WTC11 (cell line): ENCODE data around the gene DLGAP3. TPM values are rescaled to one million over a fixed set of nuclear protein-coding genes. Genes with fewer than 3 reads are reported as not detected.

Source experiments
- ATAC-seq: fragments of 200-7000 bp; cut with Tn5 transposase; 2 replicates; pipeline ENCODE4 v1.10.0; 2021; ENCODE audit warnings: mild to moderate bottlenecking, moderate library complexity
- CTCF ChIA-PET: fragments of 300-600 bp; sonication (Branson Sonifier 250); formaldehyde crosslinking; loops from one replicate; lab custom pipeline; 2021; ENCODE audit warnings: antibody characterized with exemption; lab: Charles Lee
- POLR2A ChIA-PET: fragments of 350-600 bp; sonication (Branson Sonifier 250); formaldehyde crosslinking; loops from one replicate; lab custom pipeline; 2021; ENCODE audit warnings: antibody characterized with exemption; lab: Charles Lee
- DNase-seq: peaks from one replicate; pipeline ENCODE4 v3.0.0; 2021; ENCODE audit warnings: low spot score
- H3K27ac Mint-ChIP-seq: 2 replicates; pipeline ENCODE4 v1.8.0; 2021; ENCODE audit warnings: mixed read lengths
- H3K27me3 Mint-ChIP-seq: 2 replicates; pipeline ENCODE4 v1.8.0; 2021; ENCODE audit warnings: low read depth, mild to moderate bottlenecking, moderate library complexity, mixed read lengths
- H3K36me3 Mint-ChIP-seq: 2 replicates; pipeline ENCODE4 v1.8.0; 2021; ENCODE audit warnings: mixed read lengths
- H3K4me1 Mint-ChIP-seq: 2 replicates; pipeline ENCODE4 v1.8.0; 2022; ENCODE audit warnings: mixed read lengths
- H3K4me3 Mint-ChIP-seq: 2 replicates; pipeline ENCODE4 v1.8.0; 2021; ENCODE audit warnings: mild to moderate bottlenecking, moderate library complexity, mixed read lengths
- H3K9me3 Mint-ChIP-seq: 2 replicates; pipeline ENCODE4 v1.8.0; 2021; ENCODE audit warnings: mixed read lengths
- ATF2 ChIP-seq: sonication (generic); formaldehyde crosslinking; IDR thresholded peaks from 2 replicates; pipeline ENCODE4 v1.8.1; 2022; ENCODE audit warnings: low read depth, missing genetic modification reagents, borderline replicate concordance
- CREM ChIP-seq: sonication (generic); formaldehyde crosslinking; IDR thresholded peaks from 2 replicates; pipeline ENCODE4 v1.8.1; 2022; ENCODE audit warnings: mild to moderate bottlenecking, missing genetic modification reagents, moderate library complexity
- ERG ChIP-seq: fragments of 250-450 bp; sonication (Bioruptor Pico); IDR thresholded peaks from 2 replicates; pipeline ENCODE4 v1.8.0; 2021; ENCODE audit warnings: mild to moderate bottlenecking
- FOXJ3 ChIP-seq: sonication (generic); formaldehyde crosslinking; IDR thresholded peaks from 2 replicates; pipeline ENCODE4 v1.9.0; 2021; ENCODE audit warnings: missing genetic modification reagents, mild to moderate bottlenecking, borderline replicate concordance
- GTF2I ChIP-seq: fragments of 250-450 bp; sonication (Bioruptor Pico); conservative IDR thresholded peaks from 2 replicates; pipeline ENCODE4 v1.4.0; 2021; ENCODE audit warnings: mild to moderate bottlenecking
- HMGXB4 ChIP-seq: sonication (generic); formaldehyde crosslinking; IDR thresholded peaks from 2 replicates; pipeline ENCODE4 v1.8.1; 2023; ENCODE audit warnings: mild to moderate bottlenecking, moderate library complexity, missing genetic modification reagents
- KAT7 ChIP-seq: sonication (generic); formaldehyde crosslinking; IDR thresholded peaks from 2 replicates; pipeline ENCODE4 v1.8.1; 2023; ENCODE audit warnings: missing genetic modification reagents, mild to moderate bottlenecking, borderline replicate concordance
- MLX ChIP-seq: sonication (generic); formaldehyde crosslinking; IDR thresholded peaks from 2 replicates; pipeline ENCODE4 v1.8.1; 2023; ENCODE audit warnings: mild to moderate bottlenecking, missing genetic modification reagents, moderate library complexity
- NFATC4 ChIP-seq: fragments of 250-450 bp; sonication (Bioruptor Pico); IDR thresholded peaks from 2 replicates; pipeline ENCODE4 v1.9.0; 2021; ENCODE audit warnings: mild to moderate bottlenecking
- NR1H2 ChIP-seq: sonication (generic); formaldehyde crosslinking; IDR thresholded peaks from 2 replicates; pipeline ENCODE4 v1.9.0; 2021; ENCODE audit warnings: mild to moderate bottlenecking, moderate library complexity, missing genetic modification reagents
- NR2C2 ChIP-seq: sonication (generic); formaldehyde crosslinking; IDR thresholded peaks from 2 replicates; pipeline ENCODE4 v1.8.0; 2022; ENCODE audit warnings: mild to moderate bottlenecking, missing genetic modification reagents
- SMAD3 ChIP-seq: sonication (generic); formaldehyde crosslinking; IDR thresholded peaks from 2 replicates; pipeline ENCODE4 v1.8.0; 2022; ENCODE audit warnings: missing genetic modification reagents, mild to moderate bottlenecking, borderline replicate concordance
- SOX15 ChIP-seq: fragments of 250-450 bp; sonication (Bioruptor Pico); IDR thresholded peaks from 2 replicates; pipeline ENCODE4 v1.9.0; 2021; ENCODE audit warnings: mild to moderate bottlenecking
- ZNF416 ChIP-seq: fragments of 250-450 bp; sonication (Bioruptor Pico); IDR thresholded peaks from 2 replicates; pipeline ENCODE4 v1.9.0; 2021; ENCODE audit warnings: mild to moderate bottlenecking, inconsistent platforms
- total RNA-seq: library from RNA; stranded (reverse); gene quantifications from 3 replicates; pipeline ENCODE4 v1.2.3, GENCODE V29; 2021
- TF ChIP-seq, protein P1 (sequence below): sonication (generic); formaldehyde crosslinking; conservative IDR thresholded peaks from 2 replicates; pipeline ENCODE4 v1.8.1; 2022; ENCODE audit warnings: mild to moderate bottlenecking, missing genetic modification reagents
- TF ChIP-seq, protein P2 (sequence below): sonication (generic); formaldehyde crosslinking; IDR thresholded peaks from 2 replicates; pipeline ENCODE4 v1.8.1; 2023; ENCODE audit warnings: mild to moderate bottlenecking, missing genetic modification reagents
- TF ChIP-seq, protein P3 (sequence below): sonication (generic); formaldehyde crosslinking; IDR thresholded peaks from 2 replicates; pipeline ENCODE4 v1.8.1; 2022; ENCODE audit warnings: missing genetic modification reagents, borderline replicate concordance
- TF ChIP-seq, protein P4 (sequence below): sonication (generic); formaldehyde crosslinking; IDR thresholded peaks from 2 replicates; pipeline ENCODE4 v1.8.1; 2023; ENCODE audit warnings: mild to moderate bottlenecking, missing genetic modification reagents, moderate library complexity
- TF ChIP-seq, protein P5 (sequence below): sonication (generic); formaldehyde crosslinking; IDR thresholded peaks from 2 replicates; pipeline ENCODE4 v1.8.0; 2023; ENCODE audit warnings: missing genetic modification reagents, mild to moderate bottlenecking, borderline replicate concordance

Gene DLGAP3
- total RNA-seq, 1 experiment from 2014 or later, result 11.3 TPM

GRCh38 chr1:34871443-34872132, 57.9 kb downstream of the DLGAP3 start (continued):
- TF ChIP-seq, protein P1, sequence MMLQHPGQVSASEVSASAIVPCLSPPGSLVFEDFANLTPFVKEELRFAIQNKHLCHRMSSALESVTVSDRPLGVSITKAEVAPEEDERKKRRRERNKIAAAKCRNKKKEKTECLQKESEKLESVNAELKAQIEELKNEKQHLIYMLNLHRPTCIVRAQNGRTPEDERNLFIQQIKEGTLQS, result no peak
- TF ChIP-seq, protein P2, sequence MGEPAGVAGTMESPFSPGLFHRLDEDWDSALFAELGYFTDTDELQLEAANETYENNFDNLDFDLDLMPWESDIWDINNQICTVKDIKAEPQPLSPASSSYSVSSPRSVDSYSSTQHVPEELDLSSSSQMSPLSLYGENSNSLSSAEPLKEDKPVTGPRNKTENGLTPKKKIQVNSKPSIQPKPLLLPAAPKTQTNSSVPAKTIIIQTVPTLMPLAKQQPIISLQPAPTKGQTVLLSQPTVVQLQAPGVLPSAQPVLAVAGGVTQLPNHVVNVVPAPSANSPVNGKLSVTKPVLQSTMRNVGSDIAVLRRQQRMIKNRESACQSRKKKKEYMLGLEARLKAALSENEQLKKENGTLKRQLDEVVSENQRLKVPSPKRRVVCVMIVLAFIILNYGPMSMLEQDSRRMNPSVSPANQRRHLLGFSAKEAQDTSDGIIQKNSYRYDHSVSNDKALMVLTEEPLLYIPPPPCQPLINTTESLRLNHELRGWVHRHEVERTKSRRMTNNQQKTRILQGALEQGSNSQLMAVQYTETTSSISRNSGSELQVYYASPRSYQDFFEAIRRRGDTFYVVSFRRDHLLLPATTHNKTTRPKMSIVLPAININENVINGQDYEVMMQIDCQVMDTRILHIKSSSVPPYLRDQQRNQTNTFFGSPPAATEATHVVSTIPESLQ (CRISPR knock-in tag), result no peak
- TF ChIP-seq SOX15 (no peak), GTF2I (CRISPR knock-in tag) (no peak), ATF2 (CRISPR knock-in tag) (no peak), MLX (CRISPR knock-in tag) (no peak), NR2C2 (CRISPR knock-in tag) (no peak)
- TF ChIP-seq, protein P3, sequence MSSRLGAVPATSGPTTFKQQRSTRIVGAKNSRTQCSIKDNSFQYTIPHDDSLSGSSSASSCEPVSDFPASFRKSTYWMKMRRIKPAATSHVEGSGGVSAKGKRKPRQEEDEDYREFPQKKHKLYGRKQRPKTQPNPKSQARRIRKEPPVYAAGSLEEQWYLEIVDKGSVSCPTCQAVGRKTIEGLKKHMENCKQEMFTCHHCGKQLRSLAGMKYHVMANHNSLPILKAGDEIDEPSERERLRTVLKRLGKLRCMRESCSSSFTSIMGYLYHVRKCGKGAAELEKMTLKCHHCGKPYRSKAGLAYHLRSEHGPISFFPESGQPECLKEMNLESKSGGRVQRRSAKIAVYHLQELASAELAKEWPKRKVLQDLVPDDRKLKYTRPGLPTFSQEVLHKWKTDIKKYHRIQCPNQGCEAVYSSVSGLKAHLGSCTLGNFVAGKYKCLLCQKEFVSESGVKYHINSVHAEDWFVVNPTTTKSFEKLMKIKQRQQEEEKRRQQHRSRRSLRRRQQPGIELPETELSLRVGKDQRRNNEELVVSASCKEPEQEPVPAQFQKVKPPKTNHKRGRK, result no peak
- TF ChIP-seq, protein P4, sequence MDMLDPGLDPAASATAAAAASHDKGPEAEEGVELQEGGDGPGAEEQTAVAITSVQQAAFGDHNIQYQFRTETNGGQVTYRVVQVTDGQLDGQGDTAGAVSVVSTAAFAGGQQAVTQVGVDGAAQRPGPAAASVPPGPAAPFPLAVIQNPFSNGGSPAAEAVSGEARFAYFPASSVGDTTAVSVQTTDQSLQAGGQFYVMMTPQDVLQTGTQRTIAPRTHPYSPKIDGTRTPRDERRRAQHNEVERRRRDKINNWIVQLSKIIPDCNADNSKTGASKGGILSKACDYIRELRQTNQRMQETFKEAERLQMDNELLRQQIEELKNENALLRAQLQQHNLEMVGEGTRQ, result no peak

DNA sequence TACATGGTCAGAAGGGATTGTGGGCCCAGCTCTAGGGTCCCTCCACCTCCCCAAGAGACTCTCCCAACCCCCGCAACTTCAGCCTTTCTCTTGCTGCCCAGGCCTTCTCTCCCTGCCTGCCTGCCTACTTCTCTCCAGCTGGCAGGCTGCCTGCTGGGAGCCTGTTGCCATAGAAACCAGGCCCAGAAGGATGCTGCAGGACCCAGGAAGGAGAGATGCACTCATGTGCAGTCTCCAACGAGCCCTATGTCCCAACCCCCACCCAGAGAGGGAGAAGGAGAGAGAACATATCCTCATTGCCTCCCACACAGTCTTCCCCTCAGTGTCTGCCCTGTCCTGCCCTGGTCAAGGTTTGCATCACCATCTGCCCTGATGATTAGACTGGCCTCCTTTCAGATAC, 59.1 kb downstream of the DLGAP3 start:
- DNase-seq, result no peak
- peaks cover 13% of the 10 kb centered on the region for H3K27me3 Mint-ChIP-seq
- H3K9me3 Mint-ChIP-seq, result no peaks in the 10 kb centered on the region
- ChIA-PET CTCF (interaction anchor here (0.5 to 0.9 kb wide), 3 partner anchors 11 to 1872 kb away, joined by 3 read pairs; partner anchors contain the start of gene SMIM12), POLR2A (no interaction called here)
- no peaks in the 10 kb centered on the region for H3K36me3 Mint-ChIP-seq
- no peak overlapping the region for H3K4me3 Mint-ChIP-seq
- no peak for ATAC-seq
- H3K27ac Mint-ChIP-seq, result no peak overlapping the region
- H3K4me1 Mint-ChIP-seq, result no peaks in the 10 kb centered on the region
- TF ChIP-seq CREM (CRISPR knock-in tag) (no peak), SMAD3 (CRISPR knock-in tag) (no peak), NR1H2 (no peak), FOXJ3 (no peak), ZNF416 (CRISPR knock-in tag) (no peak), NFATC4 (no peak), HMGXB4 (CRISPR knock-in tag) (no peak), KAT7 (CRISPR knock-in tag) (no peak), ERG (no peak)
- TF ChIP-seq, protein P5, sequence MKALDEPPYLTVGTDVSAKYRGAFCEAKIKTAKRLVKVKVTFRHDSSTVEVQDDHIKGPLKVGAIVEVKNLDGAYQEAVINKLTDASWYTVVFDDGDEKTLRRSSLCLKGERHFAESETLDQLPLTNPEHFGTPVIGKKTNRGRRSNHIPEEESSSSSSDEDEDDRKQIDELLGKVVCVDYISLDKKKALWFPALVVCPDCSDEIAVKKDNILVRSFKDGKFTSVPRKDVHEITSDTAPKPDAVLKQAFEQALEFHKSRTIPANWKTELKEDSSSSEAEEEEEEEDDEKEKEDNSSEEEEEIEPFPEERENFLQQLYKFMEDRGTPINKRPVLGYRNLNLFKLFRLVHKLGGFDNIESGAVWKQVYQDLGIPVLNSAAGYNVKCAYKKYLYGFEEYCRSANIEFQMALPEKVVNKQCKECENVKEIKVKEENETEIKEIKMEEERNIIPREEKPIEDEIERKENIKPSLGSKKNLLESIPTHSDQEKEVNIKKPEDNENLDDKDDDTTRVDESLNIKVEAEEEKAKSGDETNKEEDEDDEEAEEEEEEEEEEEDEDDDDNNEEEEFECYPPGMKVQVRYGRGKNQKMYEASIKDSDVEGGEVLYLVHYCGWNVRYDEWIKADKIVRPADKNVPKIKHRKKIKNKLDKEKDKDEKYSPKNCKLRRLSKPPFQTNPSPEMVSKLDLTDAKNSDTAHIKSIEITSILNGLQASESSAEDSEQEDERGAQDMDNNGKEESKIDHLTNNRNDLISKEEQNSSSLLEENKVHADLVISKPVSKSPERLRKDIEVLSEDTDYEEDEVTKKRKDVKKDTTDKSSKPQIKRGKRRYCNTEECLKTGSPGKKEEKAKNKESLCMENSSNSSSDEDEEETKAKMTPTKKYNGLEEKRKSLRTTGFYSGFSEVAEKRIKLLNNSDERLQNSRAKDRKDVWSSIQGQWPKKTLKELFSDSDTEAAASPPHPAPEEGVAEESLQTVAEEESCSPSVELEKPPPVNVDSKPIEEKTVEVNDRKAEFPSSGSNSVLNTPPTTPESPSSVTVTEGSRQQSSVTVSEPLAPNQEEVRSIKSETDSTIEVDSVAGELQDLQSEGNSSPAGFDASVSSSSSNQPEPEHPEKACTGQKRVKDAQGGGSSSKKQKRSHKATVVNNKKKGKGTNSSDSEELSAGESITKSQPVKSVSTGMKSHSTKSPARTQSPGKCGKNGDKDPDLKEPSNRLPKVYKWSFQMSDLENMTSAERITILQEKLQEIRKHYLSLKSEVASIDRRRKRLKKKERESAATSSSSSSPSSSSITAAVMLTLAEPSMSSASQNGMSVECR (CRISPR knock-in tag), result no peak
